Cardiac fibroblast (primary cell): ENCODE results near the gene ACTL8.
A peak's percentile ranks its signal among the peaks of the same experiment; 100 is the strongest.

Source experiments
- DNase-seq, 2 donors: peaks; one replicate each; pipeline versions ENCODE4 v3.0.0 to v3.0.0-alpha.2; 2010; ENCODE audit warnings: low read depth in 2 of 2
- H3K4me3 ChIP-seq, 2 donors: replicated peaks in 1 of 2; 1 replicate in 1 of 2; 2 replicates in 1 of 2; pipeline ENCODE4 v1.5.1; 2011; ENCODE audit warnings: low read depth in 2 of 2, low read length in 2 of 2, mild to moderate bottlenecking in 2 of 2, moderate library complexity in 1 of 2
- CTCF ChIP-seq: IDR thresholded peaks from one replicate; pipeline ENCODE4 v1.5.1; 2011; ENCODE audit warnings: low read depth, mild to moderate bottlenecking, low read length, inconsistent platforms

ACTL8 gene

GRCh38 chr1:17725811-17726582 is 29.1 kb upstream of the ACTL8 start:
- DNase-seq, result no peak
- H3K4me3 ChIP-seq, result no peak overlapping the region
- no peak for TF ChIP-seq CTCF

- TF ChIP-seq CTCF, result no peak
- DNase-seq, result no peak
- H3K4me3 ChIP-seq, result no peak overlapping the region
Observed at GRCh38 chr1:17728123-17728712, 26.9 kb upstream of the ACTL8 start.

DNA sequence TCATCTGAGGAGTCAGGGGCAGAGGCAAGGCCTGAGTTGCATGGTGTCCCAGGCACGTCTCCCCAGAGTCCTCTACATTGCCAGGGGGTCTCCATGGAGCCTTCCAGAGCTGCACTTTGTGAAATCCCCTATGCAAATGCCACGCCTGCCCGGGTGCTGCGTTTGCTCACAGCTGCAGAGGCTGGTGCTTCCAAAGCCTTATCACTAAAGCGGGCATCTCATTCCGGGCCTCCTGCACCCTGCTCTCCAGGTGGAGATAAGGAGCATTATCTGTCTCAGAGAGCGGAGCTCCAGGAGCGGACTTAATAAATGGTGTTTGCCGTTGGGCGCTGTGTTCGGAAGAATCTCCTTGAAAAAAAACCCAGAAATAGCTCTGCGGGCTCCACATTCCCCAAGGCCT is 25.9 kb upstream of the ACTL8 start:
- DNase-seq, result no peak
- no peak overlapping the region for H3K4me3 ChIP-seq
- TF ChIP-seq CTCF, result no peak

GRCh38 chr1:17729909-17730308 is 25.2 kb upstream of the ACTL8 start:
- TF ChIP-seq CTCF, result no peak
- no peak for DNase-seq
- no peak overlapping the region for H3K4me3 ChIP-seq

DNA sequence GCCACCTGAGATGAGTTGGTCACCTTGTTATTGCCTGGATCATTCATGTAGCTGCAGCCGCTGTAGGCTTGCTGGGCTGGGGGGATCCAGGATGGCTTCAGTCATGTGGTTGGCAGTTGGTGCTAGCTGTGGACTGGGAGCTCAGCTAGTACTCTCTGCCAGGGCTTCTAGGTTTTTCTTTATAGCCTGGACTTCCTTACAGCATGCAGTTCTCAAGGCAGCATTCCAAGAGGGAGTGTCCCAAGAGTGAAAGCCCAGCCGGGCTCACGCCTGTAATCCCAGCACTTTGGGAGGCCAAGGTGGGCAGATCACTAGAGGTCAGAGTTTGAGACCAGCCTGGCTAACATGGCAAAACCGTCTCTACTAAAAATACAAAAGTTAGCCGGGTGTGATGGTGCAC is 23.7 kb upstream of the ACTL8 start:
- H3K4me3 ChIP-seq, result no peak overlapping the region
- DNase-seq, result peak in 1 of 2 donors; percentile 15
- TF ChIP-seq CTCF, result no peak

DNA sequence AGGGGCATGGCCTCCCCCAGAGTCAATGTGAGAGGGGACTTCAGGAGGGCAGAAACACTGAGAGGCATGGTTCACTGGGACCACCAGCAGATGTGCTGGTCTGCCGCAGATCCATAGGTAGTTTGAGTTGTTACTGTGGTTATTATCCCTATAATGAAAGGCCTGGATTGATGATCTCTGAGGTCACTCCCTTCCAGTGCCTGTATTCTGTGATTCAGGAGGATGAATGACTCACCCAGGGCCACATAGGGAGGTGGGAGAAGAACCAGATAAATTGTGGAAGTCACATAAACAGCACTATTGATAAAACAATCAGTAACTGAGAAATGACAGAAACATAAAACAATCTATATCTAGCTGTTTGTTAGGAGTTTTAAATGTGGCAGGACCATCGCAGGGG is 22.7 kb upstream of the ACTL8 start:
- TF ChIP-seq CTCF, result no peak
- H3K4me3 ChIP-seq, result no peak overlapping the region
- peak in 1 of 2 donors; percentile 43 for DNase-seq
